PC-9 (cell line): Measurements from ENCODE around the gene GGTLC1.

ENCODE experiments used
- EZH2 ChIP-seq: fragments of 200-600 bp; sonication (generic); IDR thresholded peaks from 2 replicates; pipeline ENCODE4 v1.8.0; 2017; ENCODE audit warnings: antibody characterized with exemption, low read depth
- TF ChIP-seq, protein P1 (sequence below): fragments of 200-600 bp; sonication (generic); conservative IDR thresholded peaks from 2 replicates; pipeline ENCODE4 v1.6.1; 2017; ENCODE audit warnings: mixed run types, antibody characterized with exemption, mild to moderate bottlenecking, moderate library complexity

DNA sequence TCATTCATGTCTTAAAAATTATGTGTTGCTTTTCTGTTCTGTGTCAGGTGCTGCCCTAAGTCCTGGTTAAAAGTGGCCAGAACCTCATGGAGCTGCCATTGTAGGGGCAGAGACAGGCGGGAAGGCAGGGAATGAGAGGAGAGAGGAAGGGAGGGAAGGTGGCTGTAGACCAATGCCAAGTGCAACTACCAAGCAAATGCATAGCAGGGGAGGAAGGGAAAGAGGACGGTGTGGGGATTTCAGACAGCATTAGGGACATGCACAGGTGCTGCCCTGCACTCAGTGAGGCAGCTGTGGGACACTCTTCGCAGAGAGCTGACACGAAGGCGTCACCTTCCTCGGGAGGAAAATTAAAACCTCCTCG lies 21.0 kb downstream of the GGTLC1 start:
- TF ChIP-seq, protein P1, sequence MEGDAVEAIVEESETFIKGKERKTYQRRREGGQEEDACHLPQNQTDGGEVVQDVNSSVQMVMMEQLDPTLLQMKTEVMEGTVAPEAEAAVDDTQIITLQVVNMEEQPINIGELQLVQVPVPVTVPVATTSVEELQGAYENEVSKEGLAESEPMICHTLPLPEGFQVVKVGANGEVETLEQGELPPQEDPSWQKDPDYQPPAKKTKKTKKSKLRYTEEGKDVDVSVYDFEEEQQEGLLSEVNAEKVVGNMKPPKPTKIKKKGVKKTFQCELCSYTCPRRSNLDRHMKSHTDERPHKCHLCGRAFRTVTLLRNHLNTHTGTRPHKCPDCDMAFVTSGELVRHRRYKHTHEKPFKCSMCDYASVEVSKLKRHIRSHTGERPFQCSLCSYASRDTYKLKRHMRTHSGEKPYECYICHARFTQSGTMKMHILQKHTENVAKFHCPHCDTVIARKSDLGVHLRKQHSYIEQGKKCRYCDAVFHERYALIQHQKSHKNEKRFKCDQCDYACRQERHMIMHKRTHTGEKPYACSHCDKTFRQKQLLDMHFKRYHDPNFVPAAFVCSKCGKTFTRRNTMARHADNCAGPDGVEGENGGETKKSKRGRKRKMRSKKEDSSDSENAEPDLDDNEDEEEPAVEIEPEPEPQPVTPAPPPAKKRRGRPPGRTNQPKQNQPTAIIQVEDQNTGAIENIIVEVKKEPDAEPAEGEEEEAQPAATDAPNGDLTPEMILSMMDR, result no peak
- TF ChIP-seq EZH2, result no peak
